OCI-LY7 (cell line): ENCODE results near the gene ZNF783. TPM values are rescaled to one million over a fixed set of nuclear protein-coding genes. Genes with fewer than 3 reads are reported as not detected.

Experiments
- BruUV-seq: library from RNA; stranded (reverse); fragments of 400-500 nt; replicated peaks from 2 replicates; lab custom pipeline; 2021; lab: Mats Ljungman, UMichigan
- CTCF ChIA-PET: fragments of 300-600 bp; sonication (Branson Sonifier 250); formaldehyde crosslinking; loops from one replicate; lab custom pipeline; 2022; ENCODE audit warnings: antibody characterized with exemption; ENCODE audit not compliant: unreplicated experiment; lab: Charles Lee
- POLR2A ChIA-PET: fragments of 300-600 bp; sonication (Branson Sonifier 250); formaldehyde crosslinking; loops from one replicate; lab custom pipeline; 2022; ENCODE audit warnings: antibody characterized with exemption; lab: Charles Lee
- DNase-seq: peaks from one replicate; pipeline ENCODE4 v3.0.0-alpha.2; 2015; ENCODE audit warnings: low spot score
- H2AFZ ChIP-seq: fragments of 200-600 bp; sonication (generic), shearing (Covaris generic); 2 replicates; pipeline ENCODE4 v1.6.1; 2014; ENCODE audit warnings: mild to moderate bottlenecking, antibody characterized with exemption, low read length, moderate library complexity
- H3K27ac ChIP-seq: fragments of 200-600 bp; sonication (generic); 2 replicates; pipeline ENCODE4 v1.5.1; 2014; ENCODE audit warnings: mixed run types, low read depth, mild to moderate bottlenecking, moderate library complexity, low read length, inconsistent platforms; ENCODE audit not compliant: poor library complexity, severe bottlenecking
- H3K36me3 ChIP-seq: fragments of 200-600 bp; sonication (generic); 2 replicates; pipeline ENCODE4 v1.6.1; 2014; ENCODE audit warnings: mild to moderate bottlenecking, antibody characterized with exemption, low read length, moderate library complexity, mixed read lengths; ENCODE audit not compliant: insufficient read depth
- H3K4me1 ChIP-seq: fragments of 200-600 bp; sonication (generic); 2 replicates; pipeline ENCODE4 v1.5.1; 2014; ENCODE audit warnings: mild to moderate bottlenecking, low read length; ENCODE audit not compliant: insufficient read depth, poor library complexity, severe bottlenecking
- H3K4me2 ChIP-seq: fragments of 200-600 bp; sonication (generic); 2 replicates; pipeline ENCODE4 v1.6.1; 2014; ENCODE audit warnings: mild to moderate bottlenecking, low read length
- H3K4me3 ChIP-seq: fragments of 200-600 bp; sonication (generic); 2 replicates; pipeline ENCODE4 v1.5.1; 2014; ENCODE audit warnings: mild to moderate bottlenecking, low read depth, low read length; ENCODE audit not compliant: poor library complexity, severe bottlenecking
- H3K79me2 ChIP-seq: fragments of 200-600 bp; sonication (generic); 2 replicates; pipeline ENCODE4 v1.6.1; 2016; ENCODE audit warnings: low read depth, mild to moderate bottlenecking, low read length, moderate library complexity, mixed read lengths; ENCODE audit not compliant: insufficient read depth
- H3K9me2 ChIP-seq: fragments of 200-600 bp; sonication (generic); 2 replicates; pipeline ENCODE4 v1.6.1; 2016; ENCODE audit warnings: mild to moderate bottlenecking, low read length, mixed read lengths; ENCODE audit not compliant: insufficient read depth
- H3K9me3 ChIP-seq: fragments of 200-600 bp; sonication (generic); 2 replicates; pipeline ENCODE4 v1.6.1; 2014; ENCODE audit warnings: mild to moderate bottlenecking, mixed run types, low read length, mixed read lengths
- H4K20me1 ChIP-seq: fragments of 200-600 bp; sonication (generic); 2 replicates; pipeline ENCODE4 v1.6.1; 2014; ENCODE audit warnings: mild to moderate bottlenecking, antibody characterized with exemption, low read length, moderate library complexity, mixed read lengths; ENCODE audit not compliant: insufficient read depth
- CTCF ChIP-seq: fragments of 200-600 bp; sonication (generic); conservative IDR thresholded peaks from 2 replicates; pipeline ENCODE4 v1.5.1; 2014; ENCODE audit warnings: mild to moderate bottlenecking, antibody characterized with exemption, low read length, moderate library complexity, mixed read lengths
- EZH2phosphoT487 ChIP-seq: fragments of 200-600 bp; sonication (generic); IDR thresholded peaks from 2 replicates; pipeline ENCODE4 v1.6.1; 2018; ENCODE audit warnings: low read depth, borderline replicate concordance, mild to moderate bottlenecking, mixed run types, antibody characterized with exemption, low read length, moderate library complexity, mixed read lengths
- intact Hi-C: fragments of 100-400 bp; cut with micrococcal nuclease; formaldehyde crosslinking; loops from one replicate; pipeline ENCODE4 v1.10.0; 2022; ENCODE audit not compliant: unreplicated experiment
- total RNA-seq, 2 experiments: library from RNA; depleted of rRNA in 1 of 2; stranded (reverse); fragments of >200 nt in 1 of 2; shearing (Covaris generic) in 1 of 2; gene quantifications; 2 replicates each; pipeline ENCODE4 v1.2.3, GENCODE V29; 2014 to 2022

Gene ZNF783
- total RNA-seq, 2 experiments from 2014 or later: 13.1 to 18.8 TPM

GRCh38 chr7:149216402-149216801, 45.6 kb upstream of the ZNF783 start:
- H3K9me2 ChIP-seq: no peaks in the 10 kb centered on the region
- no peaks in the 10 kb centered on the region for H3K4me1 ChIP-seq
- CTCF ChIA-PET: no interaction called here
- H4K20me1 ChIP-seq: no peaks in the 10 kb centered on the region
- H3K4me2 ChIP-seq: no peak overlapping the region
- no peaks in the 10 kb centered on the region for H3K79me2 ChIP-seq
- TF ChIP-seq CTCF (no peak), EZH2phosphoT487 (no peak)
- no peaks in the 10 kb centered on the region for H3K9me3 ChIP-seq
- no peak overlapping the region for H3K4me3 ChIP-seq
- H3K27ac ChIP-seq: no peak overlapping the region
- POLR2A ChIA-PET: no interaction called here
- BruUV-seq: no TSS peak
- DNase-seq: no peak
- no peak overlapping the region for H2AFZ ChIP-seq
- peaks cover 81% of the 10 kb centered on the region for H3K36me3 ChIP-seq
- intact Hi-C loops: no loop called here

GRCh38 chr7:149217570-149217969, 44.4 kb upstream of the ZNF783 start:
- Histone ChIP-seq H4K20me1 (no peaks in the 10 kb centered on the region), H3K27ac (no peak overlapping the region), H3K79me2 (no peaks in the 10 kb centered on the region), H3K4me3 (no peak overlapping the region), H3K4me2 (no peak overlapping the region), H3K4me1 (no peaks in the 10 kb centered on the region), H3K9me3 (no peaks in the 10 kb centered on the region), H3K36me3 (peaks cover 73% of the 10 kb centered on the region), H2AFZ (no peak overlapping the region), H3K9me2 (no peaks in the 10 kb centered on the region)
- no peak for DNase-seq
- CTCF ChIA-PET: no interaction called here
- intact Hi-C loops: no loop called here
- TF ChIP-seq EZH2phosphoT487 (no peak), CTCF (no peak)
- no TSS peak for BruUV-seq
- POLR2A ChIA-PET: no interaction called here

GRCh38 chr7:149218469-149219420, 43.3 kb upstream of the ZNF783 start:
- intact Hi-C loops: no loop called here
- CTCF ChIA-PET: no interaction called here
- POLR2A ChIA-PET: no interaction called here

More at GRCh38 chr7:149218469-149219420, 43.3 kb upstream of the ZNF783 start:
- TF ChIP-seq CTCF: no peak
- H3K4me2 ChIP-seq: no peak overlapping the region
- H3K9me3 ChIP-seq: no peaks in the 10 kb centered on the region
- no peaks in the 10 kb centered on the region for H3K9me2 ChIP-seq
- BruUV-seq: no TSS peak
- no peaks in the 10 kb centered on the region for H4K20me1 ChIP-seq
- no peak overlapping the region for H2AFZ ChIP-seq
- H3K4me3 ChIP-seq: no peak overlapping the region
- H3K27ac ChIP-seq: no peak overlapping the region
- H3K36me3 ChIP-seq: peaks cover 61% of the 10 kb centered on the region
- DNase-seq: no peak
- H3K79me2 ChIP-seq: no peaks in the 10 kb centered on the region
- no peaks in the 10 kb centered on the region for H3K4me1 ChIP-seq
